Inferior parietal cortex (tissue), 1 donor: Measurements from ENCODE around the gene RAPGEF2.
"Not testable (repeated sequence)": the region's sequence is repeated elsewhere in the genome, so short reads cannot be mapped to it uniquely, and the experiment has no call there.

Experiments
- DNase-seq: peaks from one replicate; pipeline ENCODE4 v3.0.0-alpha.2; 2016; ENCODE audit errors: extremely low spot score

RAPGEF2 gene

GRCh38 chr4:159308566-159309340, 205.9 kb downstream of the RAPGEF2 start:
- DNase-seq = no peak

- DNase-seq = no peak
These were observed 209.4 kb downstream of the RAPGEF2 start for GRCh38 chr4:159312236-159312635.

- DNase-seq = not testable (repeated sequence)
These were observed 213.0 kb downstream of the RAPGEF2 start for GRCh38 chr4:159315879-159316278.

GRCh38 chr4:159317203-159317602, 214.3 kb downstream of the RAPGEF2 start:
- no peak for DNase-seq

- DNase-seq = no peak
These were observed 216.1 kb downstream of the RAPGEF2 start for GRCh38 chr4:159319027-159319426.

- no peak for DNase-seq
These were observed 223.6 kb downstream of the RAPGEF2 start for GRCh38 chr4:159326480-159326879.

GRCh38 chr4:159328766-159329165, 225.9 kb downstream of the RAPGEF2 start:
- DNase-seq = no peak

- DNase-seq = no peak
These were observed 231.6 kb downstream of the RAPGEF2 start for GRCh38 chr4:159334461-159334860.

GRCh38 chr4:159337041-159337440, 234.2 kb downstream of the RAPGEF2 start:
- DNase-seq = no peak

- no peak for DNase-seq
These were observed 238.6 kb downstream of the RAPGEF2 start for GRCh38 chr4:159341522-159341921.

- no peak for DNase-seq
These were observed 239.5 kb downstream of the RAPGEF2 start for GRCh38 chr4:159342374-159342773.

GRCh38 chr4:159343116-159343515, 240.2 kb downstream of the RAPGEF2 start:
- DNase-seq = no peak

GRCh38 chr4:159344877-159345276, 242.0 kb downstream of the RAPGEF2 start:
- DNase-seq = no peak

- no peak for DNase-seq
These were observed 243.8 kb downstream of the RAPGEF2 start for GRCh38 chr4:159346681-159347080.

GRCh38 chr4:159347813-159348212, 244.9 kb downstream of the RAPGEF2 start:
- no peak for DNase-seq

GRCh38 chr4:159349332-159349731, 246.5 kb downstream of the RAPGEF2 start:
- no peak for DNase-seq

GRCh38 chr4:159352609-159353008, 249.7 kb downstream of the RAPGEF2 start:
- DNase-seq = peak; percentile 62

GRCh38 chr4:159353422-159354116, 250.7 kb downstream of the RAPGEF2 start:
- no peak for DNase-seq

GRCh38 chr4:159355466-159355865, 252.6 kb downstream of the RAPGEF2 start:
- no peak for DNase-seq

- no peak for DNase-seq
These were observed 254.5 kb downstream of the RAPGEF2 start for GRCh38 chr4:159357350-159357749.

GRCh38 chr4:159358226-159358625, 255.3 kb downstream of the RAPGEF2 start:
- no peak for DNase-seq

GRCh38 chr4:159360549-159360948, 257.7 kb downstream of the RAPGEF2 start:
- DNase-seq = no peak

GRCh38 chr4:159363361-159363760, 260.5 kb downstream of the RAPGEF2 start:
- no peak for DNase-seq
